ENCODE results near the gene SPINK1. TPM values are rescaled to one million over a fixed set of nuclear protein-coding genes. Genes with fewer than 3 reads are reported as not detected.

Gene SPINK1
- total RNA-seq, 1 donor from 2014 or later, result 3.7 TPM

Other genes with a start within 250 kb of the SPINK1 start
- 0.06 TPM for gene JAKMIP2, start 48.9 kb downstream of the SPINK1 start, total RNA-seq
- not detected for gene SCGB3A2, start 47.0 kb upstream of the SPINK1 start, total RNA-seq
- gene C5orf46, start 74.9 kb upstream of the SPINK1 start, total RNA-seq, result not detected
- 0.45 TPM for gene SPINK5, start 232.3 kb upstream of the SPINK1 start, total RNA-seq

All from mesenteric fat pad (tissue), 1 donor.